Measurements from ENCODE around the gene STKLD1.

Gene STKLD1

DNA sequence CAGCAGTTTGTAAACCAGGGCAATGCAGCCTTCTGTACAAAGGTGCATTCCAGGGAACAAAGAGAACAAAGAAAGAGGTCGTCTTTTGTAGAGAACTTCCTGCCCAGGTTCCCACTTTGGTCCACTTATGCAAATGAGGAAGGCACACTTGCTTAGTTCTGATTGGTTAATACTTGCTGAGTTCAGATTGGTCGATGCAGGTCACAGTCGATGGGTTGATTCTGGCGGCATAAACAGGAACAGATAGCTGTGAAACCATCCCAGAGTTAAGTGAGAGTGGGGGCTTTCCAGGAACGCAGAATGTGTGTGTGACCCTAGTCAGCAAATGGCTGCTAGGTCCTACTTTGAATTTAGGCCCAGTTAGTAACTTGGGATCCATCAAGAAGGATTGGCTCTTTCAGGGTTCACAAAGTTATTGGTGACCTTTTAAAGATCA, 44.2 kb downstream of the STKLD1 start:
- DNase-seq: no peak

- no peak for DNase-seq
Observed at GRCh38 chr9:133421615-133422542, 45.7 kb downstream of the STKLD1 start, which contains the start of gene ADAMTS13. Gene ADAMTS13 (plus strand): TSS chr9:133422367. CDS start chr9:133422444, 77 bp downstream.

- no peak for DNase-seq
Observed at GRCh38 chr9:133423216-133423615, 47.0 kb downstream of the STKLD1 start.

- DNase-seq: no peak
Observed at GRCh38 chr9:133424187-133424586, 48.0 kb downstream of the STKLD1 start.

- DNase-seq: no peak
Observed at GRCh38 chr9:133425049-133425632, 49.0 kb downstream of the STKLD1 start.

DNA sequence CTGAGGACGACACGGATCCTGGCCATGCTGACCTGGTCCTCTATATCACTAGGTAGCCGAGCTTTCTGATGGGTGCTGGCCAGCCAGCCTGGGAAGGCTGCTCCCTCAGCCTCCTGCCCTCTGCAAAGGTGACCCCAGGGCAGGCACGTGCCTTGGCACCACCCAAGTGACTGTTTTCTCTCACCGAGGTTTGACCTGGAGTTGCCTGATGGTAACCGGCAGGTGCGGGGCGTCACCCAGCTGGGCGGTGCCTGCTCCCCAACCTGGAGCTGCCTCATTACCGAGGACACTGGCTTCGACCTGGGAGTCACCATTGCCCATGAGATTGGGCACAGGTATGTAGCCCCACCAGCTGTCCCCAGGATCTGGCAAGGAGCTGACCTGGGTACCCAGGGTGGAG, 49.8 kb downstream of the STKLD1 start:
- no peak for DNase-seq

DNA sequence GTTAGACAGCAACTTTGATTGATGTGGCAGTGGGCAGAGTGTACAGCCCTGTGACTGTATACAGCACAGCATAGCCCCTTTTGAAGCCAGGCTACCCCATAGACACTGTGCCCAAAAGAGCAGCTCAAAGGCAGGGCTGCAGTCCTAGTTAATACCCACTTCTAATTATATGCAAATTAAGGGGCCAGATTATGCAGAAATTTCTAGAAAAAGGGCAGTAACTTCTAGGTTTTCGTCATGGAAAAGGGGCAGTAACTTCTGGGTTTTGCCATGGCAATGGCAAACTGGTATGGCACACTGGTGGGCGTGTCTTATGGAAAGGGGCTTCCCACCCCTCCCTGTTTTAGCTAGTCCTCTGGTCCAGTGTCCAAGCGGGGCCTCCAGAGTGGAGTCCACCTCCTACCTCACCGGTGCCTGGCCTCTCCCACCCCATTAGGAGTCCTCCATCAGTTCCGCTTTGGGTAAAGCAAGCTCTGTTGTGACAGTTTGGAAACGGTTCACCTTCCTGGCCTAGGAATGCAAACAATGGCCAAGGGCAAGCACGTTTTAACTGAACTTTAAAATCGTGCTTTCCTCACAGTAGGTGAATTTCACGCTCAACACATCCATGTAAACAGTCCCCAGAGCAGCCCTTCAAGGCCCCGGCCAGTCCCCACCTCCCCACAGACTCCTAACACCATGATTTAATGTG, 51.6 kb downstream of the STKLD1 start:
- DNase-seq: no peak

DNA sequence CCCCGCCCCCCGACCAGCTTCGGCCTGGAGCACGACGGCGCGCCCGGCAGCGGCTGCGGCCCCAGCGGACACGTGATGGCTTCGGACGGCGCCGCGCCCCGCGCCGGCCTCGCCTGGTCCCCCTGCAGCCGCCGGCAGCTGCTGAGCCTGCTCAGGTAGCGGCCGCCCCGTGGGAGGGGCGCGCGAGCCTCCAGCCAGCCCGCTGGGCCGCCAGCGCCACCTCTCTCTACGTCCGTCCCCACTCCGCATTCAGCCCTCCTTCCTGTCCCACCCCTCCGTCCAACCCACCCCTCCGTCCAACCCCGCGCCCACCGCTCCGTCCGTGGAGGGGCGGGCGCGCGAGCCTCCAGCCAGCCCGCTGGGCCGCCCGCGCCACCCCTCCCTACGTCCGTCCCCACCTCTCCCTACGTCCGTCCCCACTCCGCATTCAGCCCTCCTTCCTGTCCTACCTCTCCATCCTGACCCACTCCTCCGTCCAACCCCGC, 52.5 kb downstream of the STKLD1 start:
- peak; percentile 49 for DNase-seq

DNA sequence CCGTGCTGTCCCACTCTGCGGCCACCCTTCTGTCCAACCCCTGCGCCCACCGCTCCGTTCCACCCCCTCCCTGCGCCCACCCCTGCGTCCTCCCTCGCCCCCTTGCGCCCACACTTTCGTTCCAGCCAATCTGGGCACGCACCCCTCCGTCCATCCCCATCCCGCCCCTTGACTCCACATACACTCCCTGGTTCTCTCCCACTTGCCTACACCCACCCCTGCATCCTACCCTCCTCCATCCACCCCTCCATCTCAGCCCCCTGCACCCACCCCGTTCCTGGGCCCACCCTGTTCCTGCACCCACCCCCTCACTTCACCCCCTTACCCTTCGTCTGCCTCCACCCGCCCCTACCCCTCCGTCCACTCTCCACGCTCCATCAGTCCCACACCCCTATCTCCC, 53.0 kb downstream of the STKLD1 start:
- no peak for DNase-seq

DNA sequence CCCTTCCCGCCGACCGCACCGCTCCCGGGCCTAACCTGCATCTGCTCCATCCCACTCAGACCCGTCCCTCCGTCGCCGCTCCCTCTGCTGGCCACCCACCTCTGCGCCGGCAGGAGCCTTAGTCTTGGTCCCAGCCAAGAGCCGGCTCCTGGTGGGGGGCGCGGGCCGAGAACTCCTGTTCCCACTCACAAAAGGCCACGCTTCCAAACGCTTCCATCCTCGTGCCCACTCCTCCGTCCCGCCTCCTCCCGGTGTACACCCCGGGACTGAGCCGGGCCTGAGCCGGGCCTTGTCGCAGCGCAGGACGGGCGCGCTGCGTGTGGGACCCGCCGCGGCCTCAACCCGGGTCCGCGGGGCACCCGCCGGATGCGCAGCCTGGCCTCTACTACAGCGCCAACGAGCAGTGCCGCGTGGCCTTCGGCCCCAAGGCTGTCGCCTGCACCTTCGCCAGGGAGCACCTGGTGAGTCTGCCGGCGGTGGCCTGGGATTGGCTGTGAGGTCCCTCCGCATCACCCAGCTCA, 53.5 kb downstream of the STKLD1 start:
- DNase-seq: peak; percentile 4

GRCh38 chr9:133430244-133430643, 54.1 kb downstream of the STKLD1 start:
- DNase-seq: no peak

GRCh38 chr9:133433351-133433843, 57.2 kb downstream of the STKLD1 start:
- DNase-seq: no peak

DNA sequence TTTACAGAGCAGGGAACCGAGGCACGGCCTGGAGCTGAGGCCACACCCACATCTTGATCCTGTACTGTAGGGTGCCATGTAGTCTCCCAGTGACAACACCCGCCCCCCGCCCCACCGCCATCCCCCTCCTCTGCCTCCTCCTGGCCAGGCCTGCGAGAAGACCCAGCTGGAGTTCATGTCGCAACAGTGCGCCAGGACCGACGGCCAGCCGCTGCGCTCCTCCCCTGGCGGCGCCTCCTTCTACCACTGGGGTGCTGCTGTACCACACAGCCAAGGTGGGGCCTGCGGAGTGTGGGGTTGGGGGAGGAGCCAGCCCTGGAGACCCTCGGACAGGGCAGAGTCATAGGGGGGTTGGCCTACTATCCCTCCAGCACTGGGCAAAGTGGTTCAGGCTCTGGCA, 60.5 kb downstream of the STKLD1 start:
- no peak for DNase-seq

GRCh38 chr9:133437753-133438531, 61.8 kb downstream of the STKLD1 start:
- DNase-seq: no peak

GRCh38 chr9:133439337-133439736, 63.2 kb downstream of the STKLD1 start:
- DNase-seq: no peak

- no peak for DNase-seq
Observed at GRCh38 chr9:133440874-133441273, 64.7 kb downstream of the STKLD1 start.

DNA sequence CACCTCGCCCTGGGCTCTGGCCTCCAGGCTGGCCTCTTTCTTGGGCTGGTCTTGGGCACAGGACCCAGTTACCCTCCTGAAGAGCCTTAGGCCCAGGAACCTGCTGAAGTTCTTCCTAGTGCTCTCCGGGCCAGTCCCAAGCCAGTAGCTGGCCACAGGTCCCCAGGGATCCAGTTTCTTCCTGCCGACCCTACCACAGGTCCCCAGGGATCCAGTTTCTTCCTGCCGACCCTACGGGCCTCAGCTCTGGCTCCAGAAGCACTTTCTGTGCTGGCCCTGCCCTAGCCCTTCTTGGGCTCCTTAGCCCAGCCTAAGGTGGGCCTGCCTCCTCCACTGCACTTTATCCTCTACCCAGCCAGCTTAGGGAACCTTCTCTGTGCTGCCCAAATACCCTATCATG, 65.4 kb downstream of the STKLD1 start:
- no peak for DNase-seq

GRCh38 chr9:133443248-133443647, 67.1 kb downstream of the STKLD1 start:
- no peak for DNase-seq

GRCh38 chr9:133443982-133444381, 67.8 kb downstream of the STKLD1 start:
- DNase-seq: peak; percentile 64

DNA sequence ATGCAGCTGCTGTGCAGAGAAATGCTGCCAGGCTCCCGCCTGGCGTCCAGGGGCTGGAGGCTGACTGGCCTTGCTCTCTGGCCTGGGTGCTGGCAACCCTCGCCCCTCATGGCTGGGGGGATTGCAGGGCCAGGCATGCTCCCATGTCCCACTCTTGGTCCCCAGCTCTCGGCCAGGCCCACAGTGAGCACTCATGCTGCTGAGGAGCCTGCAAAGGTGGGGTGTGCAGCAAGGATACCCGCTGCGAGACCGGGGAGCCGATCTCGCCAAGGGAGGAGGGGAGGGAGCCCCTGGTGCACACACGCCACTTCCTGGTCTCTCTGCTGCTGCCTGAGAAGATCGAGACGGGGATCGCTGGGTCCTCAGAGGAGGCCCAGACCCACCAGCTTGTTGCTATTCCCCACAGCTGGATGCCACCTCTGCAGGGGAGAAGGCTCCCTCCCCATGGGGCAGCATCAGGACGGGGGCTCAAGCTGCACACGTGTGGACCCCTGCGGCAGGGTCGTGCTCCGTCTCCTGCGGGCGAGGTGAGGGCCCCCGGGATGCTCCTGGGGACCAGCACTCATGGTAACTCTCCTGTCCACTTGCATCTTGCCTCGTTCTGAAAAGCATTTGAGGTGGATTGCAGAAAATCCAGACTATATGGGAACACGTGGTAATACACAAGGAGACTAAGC, 69.3 kb downstream of the STKLD1 start:
- DNase-seq: no peak

DNA sequence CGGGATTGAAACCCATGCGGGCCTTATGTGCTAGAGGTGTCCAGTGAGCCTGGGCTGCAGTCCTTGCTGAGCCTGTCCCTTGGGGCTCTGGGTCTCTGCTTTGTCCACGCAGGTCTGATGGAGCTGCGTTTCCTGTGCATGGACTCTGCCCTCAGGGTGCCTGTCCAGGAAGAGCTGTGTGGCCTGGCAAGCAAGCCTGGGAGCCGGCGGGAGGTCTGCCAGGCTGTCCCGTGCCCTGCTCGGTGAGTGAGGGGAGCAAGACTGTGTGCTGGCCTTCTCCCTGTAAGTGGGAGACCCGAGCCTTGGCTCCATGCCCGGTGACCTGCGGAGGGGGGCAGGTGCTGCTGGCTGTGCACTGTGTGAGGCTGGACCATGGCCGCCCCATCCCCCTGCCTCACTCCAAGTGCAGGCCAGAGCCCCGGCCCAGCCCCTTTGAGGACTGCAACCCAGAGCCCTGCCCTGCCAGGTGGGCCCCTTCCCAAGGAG, 72.4 kb downstream of the STKLD1 start:
- no peak for DNase-seq

Measured in NCI-H345 (cell line).